ENCODE data around the gene PRSS1. TPM values are rescaled to one million over a fixed set of nuclear protein-coding genes. Genes with fewer than 3 reads are reported as not detected.
"Not testable (repeated sequence)": the region's sequence is repeated elsewhere in the genome, so short reads cannot be mapped to it uniquely, and the experiment has no call there.

PRSS1 gene
- total RNA-seq, 2 experiments from 2014 or later: not detected

GRCh38 chr7:142720172-142720773 lies 29.0 kb upstream of the PRSS1 start:
- H3K4me3 Mint-ChIP-seq: peak overlapping the region; percentile 75
- no peaks in the 10 kb centered on the region for H3K9me3 Mint-ChIP-seq
- peak overlapping the region; percentile 69 for H3K27ac Mint-ChIP-seq
- H3K36me3 Mint-ChIP-seq: peaks cover 2% of the 10 kb centered on the region
- no peaks in the 10 kb centered on the region for H3K27me3 Mint-ChIP-seq
- ATAC-seq (ENCODE audit: low read depth) (peak; percentile 17), DNase-seq (no peak)
- POLR2A ChIA-PET: interaction anchor here (1.1 kb wide), 1 partner anchor 78 kb away, joined by 7 read pairs; no protein-coding TSS in a partner anchor
- H3K4me1 Mint-ChIP-seq: peaks cover 34% of the 10 kb centered on the region

- Mint-ChIP-seq H3K4me3 (peak overlapping the region; percentile 75), H3K27me3 (no peaks in the 10 kb centered on the region), H3K4me1 (peaks cover 31% of the 10 kb centered on the region), H3K9me3 (no peaks in the 10 kb centered on the region), H3K36me3 (peaks cover 2% of the 10 kb centered on the region), H3K27ac (peak overlapping the region; percentile 69)
- no peak for ATAC-seq (ENCODE audit: low read depth)
- POLR2A ChIA-PET: interaction anchor here (1.1 kb wide), 1 partner anchor 77 kb away, joined by 7 read pairs; no protein-coding TSS in a partner anchor
- DNase-seq: no peak
These were observed 28.3 kb upstream of the PRSS1 start for GRCh38 chr7:142720986-142721385.

DNA sequence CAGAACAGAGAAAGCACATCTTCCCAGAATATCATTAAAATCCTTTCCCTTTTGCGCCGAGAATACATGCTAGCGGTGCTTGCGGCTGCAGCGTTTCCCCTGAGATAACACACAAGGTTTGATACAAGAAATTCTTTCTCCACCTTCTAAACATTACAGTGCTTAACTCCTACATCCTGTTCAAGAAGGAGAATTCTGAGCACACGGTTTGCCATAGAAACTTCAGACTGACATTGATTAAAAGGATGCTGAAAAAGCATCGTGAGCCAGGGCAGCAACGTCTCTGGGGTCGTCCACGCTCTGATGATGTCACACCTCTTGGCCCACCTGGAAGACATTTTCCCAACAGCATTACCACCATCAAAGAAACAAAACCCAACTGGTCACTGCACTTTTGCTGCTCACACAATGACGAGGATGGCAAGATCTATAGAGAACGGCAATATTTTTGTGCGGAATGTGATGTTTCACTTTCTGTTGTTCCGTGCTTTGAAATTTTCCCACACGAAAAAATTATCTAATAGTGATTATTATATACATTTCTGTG lies 27.0 kb upstream of the PRSS1 start:
- no peak for ATAC-seq (ENCODE audit: low read depth)
- Mint-ChIP-seq H3K27me3 (peaks cover under 1% of the 10 kb centered on the region), H3K4me1 (peaks cover 20% of the 10 kb centered on the region), H3K27ac (peak overlapping the region; percentile 81), H3K36me3 (no peaks in the 10 kb centered on the region), H3K9me3 (no peaks in the 10 kb centered on the region), H3K4me3 (peak overlapping the region; percentile 81)
- DNase-seq: no peak
- POLR2A ChIA-PET: no interaction called here

DNA sequence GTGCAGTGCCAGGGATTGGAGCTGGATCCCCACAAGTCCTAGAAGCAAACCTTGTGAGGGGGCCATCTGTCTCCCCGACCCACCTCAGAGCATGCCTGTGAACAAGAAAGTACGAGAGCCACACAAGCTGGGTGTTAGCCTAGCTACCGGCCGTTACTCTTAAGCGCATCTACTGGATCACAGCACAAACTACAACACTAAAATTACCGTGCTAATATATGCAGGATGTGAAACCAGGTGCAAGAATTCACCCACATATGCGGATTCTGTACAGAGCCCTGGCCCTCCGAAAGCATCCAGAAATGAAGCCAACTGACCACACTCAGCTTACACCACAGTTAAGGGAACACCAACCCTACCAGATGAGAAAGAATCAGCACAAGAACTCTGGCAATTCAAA lies 16.0 kb upstream of the PRSS1 start:
- POLR2A ChIA-PET: no interaction called here
- Mint-ChIP-seq H3K36me3 (no peaks in the 10 kb centered on the region), H3K27ac (no peak overlapping the region), H3K4me3 (no peak overlapping the region), H3K4me1 (no peaks in the 10 kb centered on the region), H3K9me3 (no peaks in the 10 kb centered on the region), H3K27me3 (peaks cover 4% of the 10 kb centered on the region)
- no peak for ATAC-seq (ENCODE audit: low read depth)
- no peak for DNase-seq

- DNase-seq: no peak
- POLR2A ChIA-PET: no interaction called here
- Mint-ChIP-seq H3K27ac (no peak overlapping the region), H3K36me3 (no peaks in the 10 kb centered on the region), H3K27me3 (no peaks in the 10 kb centered on the region), H3K4me3 (peak overlapping the region; percentile 44), H3K9me3 (no peaks in the 10 kb centered on the region), H3K4me1 (peaks cover 5% of the 10 kb centered on the region)
- ATAC-seq (ENCODE audit: low read depth): peak; percentile 47
These were observed 9.3 kb upstream of the PRSS1 start for GRCh38 chr7:142739923-142740492.

- no peaks in the 10 kb centered on the region for H3K27me3 Mint-ChIP-seq
- no peaks in the 10 kb centered on the region for H3K36me3 Mint-ChIP-seq
- H3K9me3 Mint-ChIP-seq: no peaks in the 10 kb centered on the region
- POLR2A ChIA-PET: no interaction called here
- no peak overlapping the region for H3K27ac Mint-ChIP-seq
- no peak for DNase-seq
- no peak overlapping the region for H3K4me3 Mint-ChIP-seq
- H3K4me1 Mint-ChIP-seq: peaks cover 5% of the 10 kb centered on the region
- no peak for ATAC-seq (ENCODE audit: low read depth)
These were observed 8.5 kb upstream of the PRSS1 start for GRCh38 chr7:142740786-142741185.

DNA sequence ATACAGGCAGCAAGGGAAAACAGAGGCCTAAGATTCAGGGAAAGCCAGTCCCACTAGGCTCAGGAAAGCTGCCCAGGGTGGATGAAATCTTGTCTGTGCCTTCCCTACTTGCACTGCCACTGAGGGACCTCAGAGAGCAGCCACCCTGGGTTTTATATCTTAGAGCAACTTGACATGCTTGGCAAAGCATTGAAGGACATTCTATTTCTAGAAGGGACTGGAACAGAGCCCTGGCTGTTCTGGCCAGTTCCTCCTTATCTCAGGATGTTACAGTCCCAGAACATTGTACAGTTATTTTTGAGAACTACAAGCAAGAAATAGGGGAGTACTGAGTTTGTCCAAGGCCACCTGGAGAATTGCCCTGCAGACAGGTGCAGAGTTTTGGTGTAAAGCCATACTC lies 7.3 kb upstream of the PRSS1 start:
- H3K4me3 Mint-ChIP-seq; H3K9me3 Mint-ChIP-seq; H3K4me1 Mint-ChIP-seq; ATAC-seq (ENCODE audit: low read depth); H3K27me3 Mint-ChIP-seq; H3K27ac Mint-ChIP-seq; H3K36me3 Mint-ChIP-seq; DNase-seq; POLR2A ChIA-PET: not testable (repeated sequence)

GRCh38 chr7:142745091-142745635 lies 4.1 kb upstream of the PRSS1 start:
- no peak for DNase-seq
- no peak for ATAC-seq (ENCODE audit: low read depth)
- POLR2A ChIA-PET: no interaction called here
- Mint-ChIP-seq H3K36me3 (no peaks in the 10 kb centered on the region), H3K27me3 (peaks cover 3% of the 10 kb centered on the region), H3K4me1 (no peaks in the 10 kb centered on the region), H3K4me3 (no peak overlapping the region), H3K9me3 (no peaks in the 10 kb centered on the region), H3K27ac (no peak overlapping the region)

- no peaks in the 10 kb centered on the region for H3K36me3 Mint-ChIP-seq
- DNase-seq (no peak), ATAC-seq (ENCODE audit: low read depth) (no peak)
- H3K27me3 Mint-ChIP-seq: peaks cover 3% of the 10 kb centered on the region
- no peak overlapping the region for H3K27ac Mint-ChIP-seq
- no peaks in the 10 kb centered on the region for H3K9me3 Mint-ChIP-seq
- POLR2A ChIA-PET: no interaction called here
- H3K4me3 Mint-ChIP-seq: no peak overlapping the region
- no peaks in the 10 kb centered on the region for H3K4me1 Mint-ChIP-seq
These were observed 3.5 kb upstream of the PRSS1 start for GRCh38 chr7:142745745-142746144.

DNA sequence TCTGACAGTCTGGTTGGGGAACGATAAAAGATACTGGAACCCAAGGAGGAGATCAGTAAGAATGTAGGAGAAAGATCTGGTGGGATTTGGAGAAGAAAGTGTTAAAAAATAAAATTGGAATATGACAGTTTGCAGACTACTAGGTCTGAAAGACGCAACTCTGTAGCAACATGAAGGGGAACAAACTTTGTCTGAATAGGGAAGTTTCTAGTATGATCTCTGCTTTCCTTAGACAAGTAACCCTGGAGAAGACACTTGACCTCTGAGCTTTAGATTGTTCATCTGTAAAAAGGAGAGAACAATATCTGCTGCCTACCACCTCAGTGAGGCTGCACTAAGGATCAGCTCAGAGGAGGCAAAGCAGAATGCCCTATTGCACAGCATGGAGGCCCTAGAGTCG lies 3.0 kb upstream of the PRSS1 start:
- POLR2A ChIA-PET: no interaction called here
- DNase-seq (no peak), ATAC-seq (ENCODE audit: low read depth) (no peak)

DNA sequence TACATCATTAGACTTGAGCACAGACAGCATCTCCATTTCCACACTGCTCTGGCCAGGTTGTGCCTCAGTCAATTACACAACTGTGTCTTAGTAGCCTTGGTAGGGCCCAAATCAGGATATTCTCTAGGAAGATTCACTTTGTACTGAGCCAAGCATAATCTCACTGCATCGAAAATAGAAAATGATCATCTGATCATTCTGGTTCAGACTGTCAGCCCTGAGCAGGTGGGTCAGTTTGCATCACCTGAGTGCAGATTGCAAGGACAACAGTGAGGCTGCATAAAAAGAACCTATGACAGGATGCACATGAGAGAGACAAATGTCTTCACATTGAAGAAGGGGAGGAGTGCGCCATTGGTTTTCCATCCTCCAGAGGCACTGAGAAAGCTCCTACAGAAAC lies 862 bp upstream of the PRSS1 start:
- H3K4me3 Mint-ChIP-seq; DNase-seq; H3K36me3 Mint-ChIP-seq; H3K9me3 Mint-ChIP-seq; H3K27me3 Mint-ChIP-seq; POLR2A ChIA-PET; ATAC-seq (ENCODE audit: low read depth); H3K4me1 Mint-ChIP-seq; H3K27ac Mint-ChIP-seq: not testable (repeated sequence)

More for the DNA sequence above, 3.0 kb upstream of the PRSS1 start:
- H3K27ac Mint-ChIP-seq: no peak overlapping the region
- H3K9me3 Mint-ChIP-seq: no peaks in the 10 kb centered on the region
- no peaks in the 10 kb centered on the region for H3K36me3 Mint-ChIP-seq
- H3K27me3 Mint-ChIP-seq: peaks cover 3% of the 10 kb centered on the region
- H3K4me3 Mint-ChIP-seq: no peak overlapping the region
- no peaks in the 10 kb centered on the region for H3K4me1 Mint-ChIP-seq

DNA sequence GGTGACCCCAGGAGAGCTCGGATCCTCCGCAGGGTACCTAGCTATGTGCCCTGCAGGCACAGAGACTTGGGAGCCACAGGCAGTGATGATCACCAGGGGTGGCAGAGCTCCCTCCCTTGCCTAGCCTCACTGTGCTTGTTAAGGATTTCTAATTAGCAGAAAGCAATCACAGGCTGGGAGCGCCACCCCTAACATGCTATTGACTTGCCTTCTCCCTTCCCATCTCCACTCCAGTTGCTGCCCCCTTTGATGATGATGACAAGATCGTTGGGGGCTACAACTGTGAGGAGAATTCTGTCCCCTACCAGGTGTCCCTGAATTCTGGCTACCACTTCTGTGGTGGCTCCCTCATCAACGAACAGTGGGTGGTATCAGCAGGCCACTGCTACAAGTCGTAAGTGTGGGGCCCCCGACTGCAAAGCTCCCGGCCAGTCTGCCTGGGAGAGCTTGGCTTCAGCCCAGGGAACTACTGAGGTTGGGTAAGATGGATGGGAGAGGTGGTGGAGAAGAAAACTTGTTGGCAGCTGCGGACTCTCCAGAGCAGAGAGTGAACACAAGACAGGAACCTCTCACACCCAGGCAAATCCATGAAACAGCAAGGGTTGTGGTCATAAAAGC lies 1.2 kb downstream of the PRSS1 start:
- Mint-ChIP-seq H3K4me3 (no peak overlapping the region), H3K27me3 (peaks cover 5% of the 10 kb centered on the region), H3K36me3 (no peaks in the 10 kb centered on the region), H3K9me3 (no peaks in the 10 kb centered on the region), H3K4me1 (no peaks in the 10 kb centered on the region), H3K27ac (no peak overlapping the region)
- POLR2A ChIA-PET: no interaction called here
- ATAC-seq (ENCODE audit: low read depth) (no peak), DNase-seq (no peak)

GRCh38 chr7:142751526-142752175 lies 2.4 kb downstream of the PRSS1 start:
- POLR2A ChIA-PET; DNase-seq; H3K36me3 Mint-ChIP-seq; ATAC-seq (ENCODE audit: low read depth); H3K9me3 Mint-ChIP-seq; H3K27ac Mint-ChIP-seq; H3K4me1 Mint-ChIP-seq; H3K27me3 Mint-ChIP-seq; H3K4me3 Mint-ChIP-seq: not testable (repeated sequence)

Data from activated naive CD8-positive, alpha-beta T cell treated with anti-CD3 and anti-CD28 coated beads, Interleukin-2, amount 10 ng/mL, durations not matched to agents 7 days and 5 days (primary cell).